GM19468 (cell line): Measurements from ENCODE around the gene XXYLT1.
"Not testable (repeated sequence)": the region's sequence is repeated elsewhere in the genome, so short reads cannot be mapped to it uniquely, and the experiment has no call there.

Experiments used
- ATAC-seq: cut with Tn5 transposase; IDR thresholded peaks from one replicate; pipeline ENCODE4 v1.9.1; 2021; ENCODE audit warnings: mild to moderate bottlenecking, moderate library complexity, moderate number of reproducible peaks; ENCODE audit not compliant: unreplicated experiment; ENCODE audit errors: extremely low read depth

The XXYLT1 gene

GRCh38 chr3:195102609-195103467 is 168.1 kb downstream of the XXYLT1 start:
- no peak for ATAC-seq

- ATAC-seq = no peak
Measured at GRCh38 chr3:195101927-195102608, 168.9 kb downstream of the XXYLT1 start.

GRCh38 chr3:195101001-195101583 is 169.9 kb downstream of the XXYLT1 start:
- ATAC-seq = no peak

- no peak for ATAC-seq
Measured at GRCh38 chr3:195099951-195100785, 170.8 kb downstream of the XXYLT1 start.

- ATAC-seq = no peak
Measured at GRCh38 chr3:195098741-195099525, 172.0 kb downstream of the XXYLT1 start.

- no peak for ATAC-seq
Measured at GRCh38 chr3:195097331-195098255, 173.4 kb downstream of the XXYLT1 start.

- no peak for ATAC-seq
Measured at GRCh38 chr3:195096484-195097330, 174.3 kb downstream of the XXYLT1 start.

GRCh38 chr3:195096053-195096452 is 174.9 kb downstream of the XXYLT1 start:
- no peak for ATAC-seq

- ATAC-seq = no peak
Measured at GRCh38 chr3:195095704-195096036, 175.3 kb downstream of the XXYLT1 start.

- peak; percentile 49 for ATAC-seq
Measured at GRCh38 chr3:195095035-195095703, 175.8 kb downstream of the XXYLT1 start.

GRCh38 chr3:195094191-195094921 is 176.6 kb downstream of the XXYLT1 start:
- ATAC-seq = peak; percentile 48

GRCh38 chr3:195093731-195094130 is 177.2 kb downstream of the XXYLT1 start:
- no peak for ATAC-seq

GRCh38 chr3:195087840-195088601 is 182.9 kb downstream of the XXYLT1 start:
- not testable (repeated sequence) for ATAC-seq

GRCh38 chr3:195087328-195087727 is 183.6 kb downstream of the XXYLT1 start:
- ATAC-seq = no peak

- ATAC-seq = no peak
Measured at GRCh38 chr3:195086885-195087284, 184.1 kb downstream of the XXYLT1 start.

GRCh38 chr3:195086341-195086740 is 184.6 kb downstream of the XXYLT1 start:
- ATAC-seq = no peak
